Limb (tissue), 2 donors: ENCODE measurements around the gene SFMBT1.
"Not testable (repeated sequence)": the region's sequence is repeated elsewhere in the genome, so short reads cannot be mapped to it uniquely, and the experiment has no call there.

Experiments used
- DNase-seq, 2 donors: peaks; one replicate each; pipeline ENCODE4 v3.0.0-alpha.2; 2016; ENCODE audit errors: extremely low spot score in 2 of 2

Gene SFMBT1

DNA sequence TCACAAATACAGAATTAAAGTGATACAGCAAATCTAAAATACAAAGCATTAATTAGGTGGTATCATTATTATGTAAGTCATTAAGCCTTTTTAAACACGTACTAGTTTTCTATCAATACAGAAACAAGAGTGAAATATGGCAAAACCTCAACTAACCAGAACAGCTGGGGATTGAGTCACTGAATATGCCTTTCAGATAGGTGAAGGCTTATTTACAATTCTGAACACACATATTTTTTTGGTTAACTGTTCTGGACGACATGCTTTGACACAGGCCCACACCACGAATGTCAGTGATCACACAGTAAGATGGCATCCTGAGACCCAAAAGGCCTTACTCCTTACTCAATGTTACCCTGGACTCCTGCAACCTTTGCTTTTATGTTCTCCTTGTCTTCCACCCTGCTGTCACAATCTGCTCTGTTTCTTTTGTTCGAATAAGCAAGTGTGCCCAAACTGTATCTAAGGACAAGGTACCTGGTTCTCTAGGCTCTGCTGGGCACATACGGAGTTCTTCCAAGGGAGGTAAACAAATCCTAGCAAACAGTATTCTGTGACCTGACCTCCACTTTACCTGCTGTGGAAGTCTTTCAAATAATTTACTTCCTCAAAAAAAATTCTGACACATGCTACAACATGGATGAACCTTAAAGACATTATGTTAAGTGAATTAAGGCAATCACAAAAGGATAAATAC, 7.0 kb downstream of the SFMBT1 start:
- DNase-seq = no peak

- DNase-seq = no peak
Observed at GRCh38 chr3:53035825-53036619, 9.9 kb downstream of the SFMBT1 start.

DNA sequence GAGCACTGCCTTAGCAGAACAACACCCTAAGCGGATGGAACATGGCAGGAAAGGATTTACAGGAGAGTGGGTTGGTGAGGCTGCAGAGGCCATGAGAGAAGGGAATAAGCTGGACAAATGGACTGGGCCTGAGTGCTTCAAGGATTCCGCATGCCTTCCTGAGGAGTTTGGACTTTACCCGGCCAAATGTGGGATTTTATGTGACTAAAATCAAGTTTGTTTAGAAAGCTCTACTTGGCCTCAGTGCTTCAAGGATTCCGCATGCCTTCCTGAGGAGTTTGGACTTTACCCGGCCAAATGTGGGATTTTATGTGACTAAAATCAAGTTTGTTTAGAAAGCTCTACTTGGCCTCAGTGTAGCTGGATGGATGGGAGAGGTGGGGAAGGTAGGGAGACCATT, 10.9 kb downstream of the SFMBT1 start:
- DNase-seq = not testable (repeated sequence)

DNA sequence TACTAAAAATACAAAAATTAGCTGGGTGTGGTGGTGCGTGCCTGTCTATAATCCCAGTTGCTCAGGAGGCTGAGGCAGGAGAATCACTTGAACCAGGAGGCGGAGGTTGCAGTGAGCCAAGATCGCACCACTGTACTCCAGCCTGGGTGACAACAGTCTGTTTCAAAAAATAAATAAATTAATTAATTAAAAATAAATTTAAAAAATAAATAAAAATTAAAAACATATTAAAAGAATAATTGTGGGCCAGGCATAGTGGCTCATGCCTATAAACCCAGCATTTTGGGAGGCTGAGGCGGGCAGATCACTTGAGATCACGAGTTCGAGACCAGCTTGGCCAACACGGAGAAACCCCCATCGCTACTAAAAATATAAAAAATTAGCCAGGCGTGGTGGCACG, 11.5 kb downstream of the SFMBT1 start:
- not testable (repeated sequence) for DNase-seq

DNA sequence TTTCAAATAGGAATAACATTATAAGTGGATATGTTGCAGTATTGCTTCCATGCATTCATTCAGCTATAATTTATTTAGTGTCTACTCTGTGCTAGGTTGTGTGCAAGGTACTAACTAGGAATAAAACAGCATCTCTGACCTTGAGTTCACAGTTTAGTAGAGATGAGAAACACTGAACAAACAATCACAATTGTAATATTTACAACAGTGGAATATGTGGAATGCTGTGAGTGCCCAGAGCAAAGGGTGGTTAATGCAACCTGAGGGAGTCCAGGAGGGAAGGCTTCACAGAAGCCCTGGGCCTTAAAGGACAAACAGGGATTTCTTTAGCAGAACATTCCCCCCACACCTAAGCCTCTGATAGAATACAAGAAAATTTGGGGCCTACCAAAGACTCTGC, 13.3 kb downstream of the SFMBT1 start:
- DNase-seq = no peak

DNA sequence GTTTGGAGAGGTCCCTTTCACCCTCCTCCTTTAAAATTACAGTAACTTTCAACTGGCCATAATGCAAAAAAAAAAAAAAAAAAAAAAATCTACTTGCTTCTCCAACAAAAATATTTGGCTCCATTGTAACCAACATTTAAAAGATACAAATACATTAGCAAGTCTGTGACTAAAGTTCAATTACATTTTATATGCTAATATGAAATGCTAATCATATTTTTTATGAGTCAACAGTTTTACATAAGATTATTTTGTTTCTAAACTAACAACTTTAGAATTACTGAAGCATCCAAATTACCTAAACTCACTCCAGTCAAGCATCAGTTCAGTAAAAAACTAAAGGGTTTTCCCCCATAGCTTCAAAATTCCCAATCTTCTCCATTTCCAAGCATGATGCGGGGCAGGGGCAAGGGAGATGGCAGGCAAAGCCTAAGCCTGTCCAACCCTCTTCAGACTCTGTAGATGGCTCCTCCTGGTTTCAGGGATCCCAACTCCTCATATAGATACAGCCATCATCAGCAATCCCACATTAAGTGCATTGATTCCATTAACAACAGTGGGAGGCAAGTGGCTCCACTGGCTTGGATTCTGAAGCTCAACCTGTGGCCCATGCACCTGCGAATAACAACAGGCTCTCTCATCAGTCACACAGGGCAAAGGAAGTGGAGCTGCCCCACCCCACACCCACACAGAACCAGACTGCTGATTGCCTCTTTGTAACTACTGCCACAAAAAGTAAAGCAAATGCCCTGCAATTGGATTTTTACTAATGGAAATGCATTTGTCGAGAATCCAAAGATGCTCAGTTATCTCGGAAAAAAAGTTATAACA, 15.0 kb downstream of the SFMBT1 start:
- DNase-seq = no peak

GRCh38 chr3:53028641-53029040, 17.2 kb downstream of the SFMBT1 start:
- no peak for DNase-seq

DNA sequence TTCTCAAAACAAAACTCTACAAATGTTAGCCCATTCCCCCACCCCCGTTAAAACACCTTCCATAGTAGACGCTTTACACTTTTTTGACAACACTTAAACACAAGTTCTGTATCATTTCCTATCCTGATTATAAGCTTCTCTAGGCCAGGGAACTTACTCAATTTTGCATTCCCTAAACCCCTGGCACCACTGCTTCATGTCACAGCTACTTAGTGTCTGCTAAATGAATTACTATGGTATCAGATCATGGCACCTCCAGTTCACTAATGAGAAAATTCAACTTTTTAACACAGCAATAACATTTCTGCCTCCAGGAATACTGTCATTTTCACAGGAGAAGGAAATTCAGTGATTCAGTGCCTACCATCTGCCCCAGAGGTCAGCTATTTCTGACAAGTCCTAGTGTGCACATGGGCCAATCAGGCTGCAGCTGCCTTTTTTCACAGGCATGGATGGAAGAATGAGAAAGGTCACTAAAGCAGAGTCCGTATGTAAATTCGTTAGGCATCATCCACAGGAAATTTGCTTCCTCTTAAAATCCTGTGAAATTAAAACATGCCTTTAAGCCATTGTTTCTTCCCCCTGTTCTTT, 18.5 kb downstream of the SFMBT1 start:
- no peak for DNase-seq

GRCh38 chr3:53026382-53027162, 19.3 kb downstream of the SFMBT1 start:
- no peak for DNase-seq

DNA sequence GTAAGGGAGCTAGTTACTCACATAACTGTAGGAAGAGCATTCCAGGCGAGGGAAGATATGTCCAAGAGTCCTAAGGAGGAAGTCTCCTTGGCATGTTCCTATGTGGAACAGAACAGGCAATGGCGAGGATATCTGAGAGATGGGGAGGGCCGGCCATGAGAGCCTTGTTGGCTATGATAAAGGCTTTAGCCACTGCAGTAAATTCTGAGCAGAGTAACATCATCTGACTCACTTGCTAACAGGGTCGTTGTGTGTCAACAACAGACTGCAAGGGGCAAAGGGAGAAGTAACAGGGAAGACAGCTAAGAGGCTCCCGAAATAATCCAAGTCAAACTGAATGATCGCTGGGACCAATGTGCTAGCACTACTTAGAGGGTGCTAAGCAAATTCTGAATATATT, 21.6 kb downstream of the SFMBT1 start:
- no peak for DNase-seq

GRCh38 chr3:53023072-53023823, 22.6 kb downstream of the SFMBT1 start:
- no peak for DNase-seq

GRCh38 chr3:53022647-53023046, 23.2 kb downstream of the SFMBT1 start:
- DNase-seq = no peak

DNA sequence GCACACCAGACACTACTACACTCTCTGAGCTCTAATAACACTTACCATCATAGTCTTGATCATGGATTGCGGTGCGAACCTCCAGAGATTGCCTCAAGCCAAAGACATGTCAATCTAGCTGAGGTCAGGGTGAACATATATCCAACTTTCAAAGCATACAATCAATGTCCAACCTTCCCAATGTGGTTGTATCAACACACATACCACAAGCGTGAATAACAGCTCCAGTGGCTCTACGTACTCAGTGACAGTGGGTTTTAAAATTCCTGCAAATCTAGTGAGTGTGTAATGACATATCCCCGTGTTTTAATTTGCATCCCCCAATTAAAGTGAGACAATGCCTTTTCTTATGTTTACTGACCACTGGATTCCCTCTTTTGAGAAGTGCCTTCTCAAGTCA, 29.6 kb downstream of the SFMBT1 start:
- no peak for DNase-seq

- DNase-seq = no peak
Observed at GRCh38 chr3:53011324-53011723, 34.5 kb downstream of the SFMBT1 start.

DNA sequence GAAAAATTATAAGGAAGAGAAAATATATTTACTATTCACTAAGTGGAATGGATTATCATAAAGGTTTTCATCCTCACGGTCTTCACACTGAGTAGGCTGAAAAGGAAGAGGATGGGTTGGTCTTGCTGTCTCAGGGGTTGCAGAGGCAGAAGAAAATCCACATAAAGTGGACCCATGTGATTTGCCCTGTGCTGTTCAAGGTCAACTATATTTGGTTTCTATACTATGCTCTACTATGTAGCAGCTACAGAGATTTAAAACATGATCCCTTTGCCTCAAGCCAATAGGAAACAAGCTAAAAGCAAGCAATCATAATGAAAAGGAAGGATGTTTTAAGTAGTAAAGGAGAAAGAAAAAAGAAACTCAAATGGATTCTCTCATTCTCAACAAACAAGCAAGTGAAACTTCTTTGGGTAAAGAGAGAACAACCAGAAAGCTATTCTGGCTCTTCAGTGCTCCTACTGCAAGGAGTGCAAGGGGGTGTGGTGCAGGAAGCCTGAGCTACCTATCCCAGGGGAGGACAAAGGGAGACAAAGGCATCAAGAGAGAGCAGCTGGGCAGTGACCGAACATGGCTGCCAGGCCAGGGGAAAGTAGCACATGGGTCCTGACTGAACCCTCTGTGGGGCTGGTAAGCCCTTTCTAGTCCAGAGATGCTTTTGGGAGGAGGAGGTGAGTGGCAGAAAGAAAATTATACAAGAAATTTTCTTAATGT, 35.9 kb downstream of the SFMBT1 start:
- no peak for DNase-seq

GRCh38 chr3:53008932-53009331, 36.9 kb downstream of the SFMBT1 start:
- no peak for DNase-seq

DNA sequence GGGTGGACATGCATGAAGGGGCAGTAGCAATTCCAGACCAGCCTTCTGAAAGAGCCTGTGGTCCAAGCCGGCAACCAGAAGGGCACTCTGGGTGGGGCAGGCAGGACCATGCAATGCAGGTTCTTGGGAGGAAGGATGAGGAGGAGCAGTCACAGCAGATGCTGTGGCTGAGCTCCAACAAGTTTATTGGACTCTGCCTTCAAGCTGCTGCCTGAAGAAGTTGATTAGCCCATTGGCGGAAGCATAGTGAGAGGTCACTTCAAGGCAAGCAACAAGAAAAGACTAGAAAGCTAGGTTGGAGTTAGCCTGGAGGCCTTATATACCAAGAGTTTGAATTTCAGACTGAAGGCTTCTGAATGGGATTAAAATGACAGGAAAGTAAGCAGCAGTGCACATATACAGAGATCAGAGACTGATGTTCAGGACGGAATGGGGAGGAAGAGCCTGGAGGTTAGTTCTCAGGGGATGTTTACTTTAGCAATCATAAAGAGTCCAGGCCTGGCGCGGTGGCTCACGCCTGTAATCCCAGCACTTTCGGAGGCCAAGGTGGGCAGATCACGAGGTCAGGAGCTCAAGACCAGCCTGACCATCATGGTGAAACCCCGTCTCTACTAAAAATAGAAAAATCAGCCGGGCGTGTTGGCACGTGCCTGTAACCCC, 39.9 kb downstream of the SFMBT1 start:
- DNase-seq = no peak

DNA sequence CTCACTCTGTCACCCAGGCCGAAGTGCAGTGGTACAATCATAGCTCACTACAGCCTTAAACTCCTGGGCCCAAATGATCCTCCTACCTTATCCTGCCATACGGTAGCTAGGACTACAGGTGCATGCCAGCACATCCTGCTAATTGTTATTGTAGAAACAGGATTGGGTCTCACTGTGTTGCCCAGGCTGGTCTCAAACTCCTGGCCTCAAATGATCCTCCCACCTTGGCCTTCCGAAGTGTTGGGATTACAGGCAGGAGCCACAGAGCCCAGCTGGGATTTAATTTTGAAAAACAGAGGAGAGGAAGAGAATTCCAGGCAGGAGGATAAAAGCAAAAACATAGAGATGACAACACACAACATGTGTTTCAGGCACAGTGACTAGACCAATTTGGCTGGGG, 40.5 kb downstream of the SFMBT1 start:
- no peak for DNase-seq

- no peak for DNase-seq
Observed at GRCh38 chr3:53003320-53003719, 42.6 kb downstream of the SFMBT1 start.
